ENCODE results near the gene C6orf89.

C6orf89 gene

DNA sequence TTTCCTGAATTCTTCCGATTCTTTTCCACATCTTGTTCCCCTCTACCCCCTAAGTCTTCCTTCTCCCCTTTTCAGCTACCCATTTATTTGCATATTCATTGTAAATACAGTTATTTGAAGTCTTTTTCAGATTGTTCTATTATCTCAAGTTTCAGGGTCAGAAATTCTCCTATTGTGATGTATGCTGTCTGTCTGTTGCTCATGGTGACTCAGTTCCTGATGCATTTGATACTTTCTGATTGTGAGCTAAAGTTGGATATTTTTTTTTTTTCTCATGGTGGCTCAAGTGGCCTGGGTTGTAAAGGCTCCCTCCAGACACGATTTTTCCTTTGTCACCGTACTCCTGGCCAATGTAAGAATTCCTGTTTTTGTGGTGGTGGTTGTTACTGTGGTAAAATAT, 63.9 kb downstream of the C6orf89 start:
- no peak for DNase-seq

DNA sequence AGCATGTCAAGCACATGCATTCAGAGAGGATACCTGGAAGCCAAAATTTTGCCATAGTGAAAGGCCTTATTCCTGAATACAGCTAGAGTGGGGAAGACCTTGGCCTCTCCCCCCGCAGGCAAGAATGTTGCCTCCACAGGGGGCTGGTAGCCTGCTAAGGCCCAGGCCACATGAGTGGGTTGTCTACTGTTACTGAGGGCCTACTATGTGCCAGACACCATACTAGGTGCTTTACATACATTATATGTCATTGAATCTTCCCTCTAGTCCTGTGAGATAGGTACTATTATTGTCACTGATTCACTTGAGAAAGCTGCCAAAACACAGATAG, 68.1 kb downstream of the C6orf89 start:
- DNase-seq, result no peak

DNA sequence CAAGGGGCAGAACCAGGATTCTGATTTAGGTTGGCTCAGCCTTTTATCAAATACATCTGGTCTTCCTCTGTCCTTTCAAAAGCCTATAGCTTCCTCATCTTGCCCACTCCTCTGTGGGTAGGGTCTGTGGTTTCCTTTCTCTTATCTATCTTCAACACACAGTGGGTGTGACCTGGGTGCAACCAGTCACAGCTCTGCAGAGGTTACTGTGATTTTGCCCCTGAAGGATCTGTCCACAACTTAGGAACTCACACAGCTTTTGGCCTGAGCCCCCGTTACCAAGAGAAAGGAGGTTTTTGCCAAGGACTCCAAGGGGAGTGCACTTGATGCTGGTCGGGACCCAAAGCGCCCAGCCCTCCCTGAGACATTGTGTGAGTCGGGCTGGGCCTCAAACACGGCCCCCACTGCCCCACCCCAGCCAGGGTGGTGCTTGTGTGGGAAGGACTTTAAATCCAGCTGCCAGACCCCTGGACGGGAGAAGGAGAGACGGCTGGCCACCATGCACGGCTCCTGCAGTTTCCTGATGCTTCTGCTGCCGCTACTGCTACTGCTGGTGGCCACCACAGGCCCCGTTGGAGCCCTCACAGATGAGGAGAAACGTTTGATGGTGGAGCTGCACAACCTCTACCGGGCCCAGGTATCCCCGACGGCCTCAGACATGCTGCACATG, 68.6 kb downstream of the C6orf89 start, which contains the start of gene PI16:
Gene PI16, plus strand, starts transcription at position 477 of the 670 bp plus-strand sequence. Its CDS starts 23 bp downstream, at position 500.
- DNase-seq, result no peak

DNA sequence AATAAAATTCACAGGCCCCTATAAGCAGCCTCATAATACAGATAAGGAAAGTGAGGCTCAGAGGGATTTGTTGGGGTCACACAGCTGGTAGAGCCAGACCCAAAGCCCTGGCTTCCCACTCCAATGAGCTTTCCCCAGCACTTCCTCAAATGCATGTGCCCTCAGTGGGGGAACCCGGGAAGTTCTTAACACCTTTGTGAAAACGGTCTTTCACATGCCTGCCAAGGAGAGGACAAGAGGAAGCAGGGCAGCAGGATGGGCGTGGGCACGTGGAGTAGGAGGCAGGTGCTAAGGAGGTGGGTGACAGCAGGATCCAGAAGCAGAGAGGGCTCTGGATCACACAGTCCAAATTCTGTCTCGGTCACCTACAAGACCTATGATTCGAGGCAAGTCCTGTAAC, 69.4 kb downstream of the C6orf89 start:
- DNase-seq, result no peak

DNA sequence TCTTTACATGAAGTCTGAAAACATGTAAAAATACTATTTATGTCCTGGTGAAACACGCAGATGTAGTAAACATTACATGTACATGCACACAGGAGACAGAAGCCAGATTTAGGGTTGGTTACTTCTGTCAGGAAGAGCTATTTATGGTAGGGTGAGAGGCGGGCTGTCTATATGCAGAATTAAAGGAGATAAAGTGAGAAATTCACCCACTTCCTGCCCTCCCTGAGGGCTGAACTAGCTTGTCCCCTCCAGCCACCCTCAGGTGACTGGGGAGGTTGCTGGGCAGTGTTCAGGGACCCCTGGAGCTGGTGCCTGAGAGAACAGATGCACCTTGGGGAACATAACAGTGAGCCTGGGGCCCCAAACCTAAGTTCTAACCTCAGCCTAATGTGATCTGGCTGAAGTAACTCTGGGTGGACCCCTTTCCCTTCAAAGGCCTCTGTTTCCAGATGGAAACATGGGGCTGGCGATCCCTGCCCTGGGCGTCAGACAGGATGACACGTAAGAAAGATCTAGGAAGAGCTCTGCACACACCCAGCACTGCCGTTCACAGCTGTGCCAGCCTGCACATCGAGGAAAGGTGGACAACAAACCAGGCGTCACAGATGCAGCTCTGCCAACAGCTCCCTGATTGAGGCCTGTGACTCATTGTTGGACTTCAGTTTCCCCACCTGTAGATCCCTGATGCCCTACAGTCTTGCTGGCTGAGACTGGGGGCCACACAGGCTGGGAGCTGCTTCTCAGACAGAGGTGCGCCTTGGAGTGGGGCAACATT, 70.1 kb downstream of the C6orf89 start:
- no peak for DNase-seq

DNA sequence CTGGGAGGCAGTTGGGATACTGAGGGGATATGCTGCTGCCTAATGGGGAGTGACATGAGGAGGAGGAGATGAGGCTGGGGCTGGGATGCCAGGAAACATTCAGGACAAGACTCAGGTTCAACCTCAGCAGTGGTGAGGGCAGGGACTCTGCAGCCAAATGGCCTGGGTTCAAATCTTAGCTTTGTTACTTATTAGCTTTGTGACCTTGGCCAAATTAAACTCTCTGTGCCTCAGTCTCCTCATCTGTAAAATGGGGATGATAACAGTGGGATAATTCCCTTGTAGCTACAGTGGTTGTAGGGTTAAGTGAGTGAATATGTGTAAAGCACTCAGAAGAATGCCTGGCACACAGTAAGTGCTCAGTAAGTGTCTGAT, 70.7 kb downstream of the C6orf89 start:
- DNase-seq, result no peak

DNA sequence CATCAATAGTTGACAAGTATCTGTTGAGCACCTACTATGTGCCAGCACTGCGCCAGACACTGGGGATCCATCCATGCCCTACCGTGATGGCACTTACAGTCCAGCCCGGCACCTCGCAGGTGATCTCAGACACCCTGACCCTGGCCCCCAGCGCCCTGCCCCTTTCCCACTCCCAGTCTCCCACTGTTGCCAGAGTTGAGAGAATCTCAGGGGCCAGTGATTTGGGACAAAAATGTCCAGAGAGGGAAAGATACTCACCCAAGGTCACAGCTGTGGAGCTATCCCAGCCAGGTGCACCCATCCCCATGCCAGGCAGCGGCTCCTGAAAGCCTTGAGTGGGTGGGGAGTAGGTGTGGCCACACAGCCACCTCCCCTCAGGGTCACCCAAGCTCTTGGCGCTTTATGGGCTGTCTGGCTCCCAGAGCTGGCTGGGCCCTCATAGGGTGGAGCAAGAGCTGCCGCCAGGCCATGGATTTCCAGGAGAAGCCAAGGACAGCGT, 72.1 kb downstream of the C6orf89 start:
- DNase-seq, result no peak

DNA sequence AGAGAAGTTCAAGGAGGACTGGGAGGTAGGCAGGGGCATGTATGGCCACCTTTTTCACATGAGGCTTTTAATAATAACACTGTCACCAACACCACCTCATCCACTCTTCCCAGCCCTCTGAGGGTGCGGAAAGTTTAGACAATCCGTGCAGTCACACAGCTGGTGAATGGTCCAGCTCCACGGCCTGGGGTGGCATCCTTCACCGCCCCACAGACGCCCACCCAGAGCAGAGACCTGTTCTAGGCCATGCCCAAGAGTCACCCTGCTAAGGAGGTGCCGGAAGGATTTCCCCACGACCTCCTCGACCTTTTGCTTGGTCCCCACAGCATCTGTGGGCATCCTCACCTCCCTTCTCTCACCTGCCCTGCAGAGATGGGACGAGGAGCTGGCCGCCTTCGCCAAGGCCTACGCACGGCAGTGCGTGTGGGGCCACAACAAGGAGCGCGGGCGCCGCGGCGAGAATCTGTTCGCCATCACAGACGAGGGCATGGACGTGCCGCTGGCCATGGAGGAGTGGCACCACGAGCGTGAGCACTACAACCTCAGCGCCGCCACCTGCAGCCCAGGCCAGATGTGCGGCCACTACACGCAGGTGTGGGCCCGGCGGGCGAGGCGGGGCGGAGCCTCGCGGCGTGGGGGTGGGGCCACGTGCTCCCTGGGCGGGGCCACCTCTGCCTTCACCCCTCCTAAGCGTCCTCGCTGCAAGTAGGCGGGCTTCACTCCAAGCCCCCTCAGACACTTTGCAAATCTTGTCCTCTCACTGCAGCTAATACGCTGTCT, 73.2 kb downstream of the C6orf89 start:
- no peak for DNase-seq

DNA sequence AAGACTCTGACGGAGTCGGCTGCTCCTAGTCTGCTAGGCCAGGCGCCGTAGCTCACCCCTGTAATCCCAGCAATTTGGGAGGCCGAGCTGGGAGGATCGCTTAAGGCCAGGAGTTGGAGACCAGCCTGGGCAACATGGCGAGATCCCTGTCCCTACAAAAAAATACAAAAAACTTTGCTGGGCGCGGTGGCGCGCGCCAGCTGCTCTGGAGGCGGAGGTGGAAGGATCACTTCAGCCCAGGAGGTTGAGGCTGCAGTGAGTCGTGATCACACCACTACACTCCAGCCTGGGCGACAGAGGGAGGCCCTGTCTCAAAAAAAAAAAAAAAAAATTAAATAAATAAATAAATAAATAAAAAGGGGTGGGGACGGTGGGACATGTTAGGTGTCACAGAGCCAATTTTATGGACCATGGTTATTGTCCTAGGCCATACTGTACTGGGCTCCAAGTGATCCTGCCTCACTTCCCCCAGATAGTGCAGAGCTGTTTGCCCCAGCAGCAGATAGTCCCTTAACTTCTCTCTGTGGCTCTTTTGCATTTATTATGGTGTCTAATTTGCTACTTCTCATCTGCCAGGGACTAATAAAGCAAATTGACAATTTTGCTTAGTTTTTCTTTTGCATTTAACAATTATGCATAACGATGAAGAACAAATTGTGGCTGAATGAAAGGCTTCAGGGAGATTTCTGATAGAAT, 74.0 kb downstream of the C6orf89 start:
- DNase-seq, result no peak

DNA sequence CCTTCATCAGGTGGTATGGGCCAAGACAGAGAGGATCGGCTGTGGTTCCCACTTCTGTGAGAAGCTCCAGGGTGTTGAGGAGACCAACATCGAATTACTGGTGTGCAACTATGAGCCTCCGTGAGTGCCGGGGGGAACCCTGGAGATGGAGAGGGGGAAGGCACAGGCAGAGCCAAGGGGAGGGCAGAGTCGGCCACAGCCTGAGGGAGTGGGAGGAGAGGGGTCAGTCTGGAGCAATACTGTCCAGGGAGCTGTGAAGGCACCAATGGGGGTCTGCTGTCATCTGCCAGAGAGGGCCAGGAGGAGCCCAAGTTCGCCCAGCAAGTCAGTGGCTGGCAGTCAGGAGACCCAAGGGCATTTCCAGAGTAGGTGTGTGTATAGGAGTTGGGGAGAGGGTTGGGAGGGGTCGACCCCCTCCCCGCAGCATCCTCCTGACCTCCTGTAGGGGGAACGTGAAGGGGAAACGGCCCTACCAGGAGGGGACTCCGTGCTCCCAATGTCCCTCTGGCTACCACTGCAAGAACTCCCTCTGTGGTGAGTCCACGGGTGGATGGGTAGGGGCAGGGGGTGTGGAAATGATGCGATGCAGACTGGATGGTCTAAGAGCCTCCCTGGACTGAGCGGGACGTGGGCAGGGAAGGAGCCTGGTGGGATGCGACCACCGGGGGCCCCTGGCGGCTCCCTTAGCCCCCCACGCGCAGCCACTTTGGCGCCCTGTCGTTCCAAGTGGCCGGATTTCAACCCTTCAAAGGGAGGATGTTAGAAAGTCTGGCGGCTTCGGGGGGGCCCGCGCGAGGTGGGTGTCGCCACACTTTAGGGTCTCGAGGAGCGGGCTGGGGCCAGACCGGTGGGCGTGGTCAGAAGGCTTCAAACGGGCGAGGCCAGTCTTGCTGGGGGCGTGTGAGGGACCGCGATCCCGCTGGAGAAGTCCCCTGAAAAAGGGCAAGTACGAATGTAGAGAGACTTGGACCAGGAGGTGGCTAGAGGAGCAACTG, 76.0 kb downstream of the C6orf89 start:
- no peak for DNase-seq

DNA sequence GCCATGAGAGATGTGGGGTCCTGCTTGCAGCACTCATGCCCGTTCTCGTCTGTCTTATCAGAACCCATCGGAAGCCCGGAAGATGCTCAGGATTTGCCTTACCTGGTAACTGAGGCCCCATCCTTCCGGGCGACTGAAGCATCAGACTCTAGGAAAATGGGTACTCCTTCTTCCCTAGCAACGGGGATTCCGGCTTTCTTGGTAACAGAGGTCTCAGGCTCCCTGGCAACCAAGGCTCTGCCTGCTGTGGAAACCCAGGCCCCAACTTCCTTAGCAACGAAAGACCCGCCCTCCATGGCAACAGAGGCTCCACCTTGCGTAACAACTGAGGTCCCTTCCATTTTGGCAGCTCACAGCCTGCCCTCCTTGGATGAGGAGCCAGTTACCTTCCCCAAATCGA, 77.1 kb downstream of the C6orf89 start:
- DNase-seq, result peak; percentile 65

DNA sequence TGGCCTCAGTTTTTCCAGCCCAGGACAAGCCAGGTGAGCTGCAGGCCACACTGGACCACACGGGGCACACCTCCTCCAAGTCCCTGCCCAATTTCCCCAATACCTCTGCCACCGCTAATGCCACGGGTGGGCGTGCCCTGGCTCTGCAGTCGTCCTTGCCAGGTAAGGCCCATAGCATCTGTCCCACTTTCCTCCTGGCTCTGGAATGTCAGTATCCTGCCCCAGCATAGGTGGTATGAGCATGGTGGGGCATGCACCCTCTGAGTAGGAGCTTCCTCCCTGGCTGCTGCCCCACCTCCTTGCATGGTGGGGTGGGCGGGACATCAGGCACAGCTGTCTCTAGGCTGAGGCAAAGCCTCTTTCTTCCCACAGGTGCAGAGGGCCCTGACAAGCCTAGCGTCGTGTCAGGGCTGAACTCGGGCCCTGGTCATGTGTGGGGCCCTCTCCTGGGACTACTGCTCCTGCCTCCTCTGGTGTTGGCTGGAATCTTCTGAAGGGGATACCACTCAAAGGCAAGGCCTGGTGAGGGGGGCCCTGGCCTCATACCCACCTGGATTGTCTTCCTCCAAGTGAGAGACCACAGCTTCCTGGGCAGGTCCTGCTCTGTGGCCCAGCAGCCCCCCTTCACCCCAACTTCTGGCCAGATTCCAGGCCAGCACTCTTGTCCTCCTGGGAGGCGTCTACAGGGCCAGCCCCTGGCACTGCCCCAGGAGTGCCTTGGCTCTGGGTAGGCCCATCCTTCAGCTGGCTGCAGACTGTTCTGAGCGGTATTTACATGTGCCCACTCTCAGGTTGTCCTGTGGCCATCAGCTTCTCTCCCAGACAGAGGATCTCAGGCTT, 77.9 kb downstream of the C6orf89 start:
- no peak for DNase-seq

DNA sequence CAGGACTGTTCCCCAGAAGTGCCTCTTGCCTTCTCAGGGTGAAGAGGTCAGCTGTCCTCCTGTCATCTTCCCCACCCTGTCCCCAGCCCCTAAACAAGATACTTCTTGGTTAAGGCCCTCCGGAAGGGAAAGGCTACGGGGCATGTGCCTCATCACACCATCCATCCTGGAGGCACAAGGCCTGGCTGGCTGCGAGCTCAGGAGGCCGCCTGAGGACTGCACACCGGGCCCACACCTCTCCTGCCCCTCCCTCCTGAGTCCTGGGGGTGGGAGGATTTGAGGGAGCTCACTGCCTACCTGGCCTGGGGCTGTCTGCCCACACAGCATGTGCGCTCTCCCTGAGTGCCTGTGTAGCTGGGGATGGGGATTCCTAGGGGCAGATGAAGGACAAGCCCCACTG, 78.6 kb downstream of the C6orf89 start:
- DNase-seq, result no peak

DNA sequence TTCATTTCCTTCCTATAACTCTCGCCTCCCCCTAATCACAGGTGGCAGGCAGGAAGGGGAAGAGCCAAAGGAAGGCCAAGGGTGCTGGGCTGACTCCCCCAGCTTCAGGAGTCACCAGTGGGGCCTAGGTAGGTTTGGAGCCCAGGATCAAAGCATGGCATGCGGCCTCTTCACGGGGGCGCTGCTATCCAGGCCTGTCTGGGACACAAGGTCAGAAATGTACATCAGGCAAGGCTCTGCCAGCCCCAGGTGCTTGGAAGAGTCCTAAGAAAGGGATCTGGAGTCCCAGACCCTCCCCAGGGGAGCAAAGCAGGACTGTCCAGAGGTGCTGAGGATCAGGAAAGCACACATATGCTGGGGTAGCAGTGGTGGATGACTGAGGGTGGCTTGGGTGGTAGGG, 79.2 kb downstream of the C6orf89 start:
- DNase-seq, result no peak

DNA sequence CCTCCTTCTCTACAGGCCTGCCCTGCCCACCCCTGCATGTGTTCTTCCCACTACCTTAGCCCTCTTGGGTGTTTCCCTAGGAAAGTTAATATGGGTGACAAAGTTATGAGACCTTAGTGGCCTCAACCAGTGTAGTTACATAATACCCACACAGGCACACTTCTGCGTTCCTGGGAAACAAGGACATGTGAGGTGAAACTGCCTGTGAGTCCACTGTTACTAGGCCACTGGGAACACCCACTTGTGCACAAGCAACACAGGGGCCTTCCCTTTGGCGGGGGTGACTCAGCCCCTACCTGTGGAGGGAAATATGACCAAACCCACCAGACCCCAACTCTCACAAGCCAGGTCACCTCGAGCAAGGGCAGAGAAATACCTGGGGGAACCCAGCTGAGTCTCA, 81.5 kb downstream of the C6orf89 start:
- DNase-seq, result no peak

DNA sequence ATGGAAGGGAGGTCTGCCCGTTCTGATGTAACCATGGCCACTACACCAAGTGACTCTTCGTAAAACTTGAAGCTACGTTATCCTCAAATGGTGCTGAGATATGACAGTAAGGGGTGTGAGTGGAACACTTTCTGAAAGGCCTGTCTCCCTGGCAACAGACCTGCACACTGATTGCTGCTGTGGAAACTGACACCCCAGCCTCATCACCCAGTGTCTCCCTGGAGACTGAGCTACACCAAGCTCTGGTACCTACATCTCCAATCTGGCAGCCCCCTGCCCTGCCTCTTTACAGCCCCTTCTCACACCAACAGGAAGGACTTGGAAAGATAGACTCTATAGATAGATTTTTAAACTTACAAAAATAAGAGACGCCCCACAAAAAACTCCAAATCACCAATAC, 82.0 kb downstream of the C6orf89 start:
- no peak for DNase-seq

DNA sequence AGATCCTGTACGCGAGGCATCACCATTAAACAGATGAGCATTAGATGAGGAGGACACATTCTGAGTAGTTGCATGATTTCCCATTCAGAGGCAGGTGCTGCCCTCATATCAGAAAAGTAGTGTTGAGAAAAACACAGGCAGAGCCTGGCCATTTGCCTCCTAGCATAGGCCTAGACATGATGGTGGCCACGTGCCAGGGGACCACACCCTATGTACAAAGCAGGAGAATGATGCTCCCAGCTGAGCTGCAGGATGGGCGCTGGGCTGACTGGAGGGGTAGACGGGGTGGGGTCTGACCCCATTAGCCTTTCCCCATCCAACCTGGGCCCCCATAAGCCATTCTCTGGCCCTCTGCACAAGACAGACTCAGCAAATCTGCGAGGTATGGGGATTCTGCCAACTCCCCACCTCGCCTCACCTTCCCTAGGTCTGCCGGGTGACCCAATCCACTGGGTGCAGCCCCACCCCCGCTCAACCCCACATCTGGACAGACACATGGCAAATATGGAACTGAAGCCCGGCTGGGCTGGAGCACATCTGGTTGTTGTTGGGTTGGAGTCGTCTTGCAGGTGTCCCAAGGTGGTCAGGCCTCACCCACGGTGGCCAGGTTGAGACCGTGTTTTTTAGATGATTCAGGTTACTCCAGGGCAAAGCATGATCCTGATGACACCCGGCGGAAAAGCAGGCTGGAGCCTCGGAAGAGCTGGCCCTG, 82.7 kb downstream of the C6orf89 start:
- no peak for DNase-seq

DNA sequence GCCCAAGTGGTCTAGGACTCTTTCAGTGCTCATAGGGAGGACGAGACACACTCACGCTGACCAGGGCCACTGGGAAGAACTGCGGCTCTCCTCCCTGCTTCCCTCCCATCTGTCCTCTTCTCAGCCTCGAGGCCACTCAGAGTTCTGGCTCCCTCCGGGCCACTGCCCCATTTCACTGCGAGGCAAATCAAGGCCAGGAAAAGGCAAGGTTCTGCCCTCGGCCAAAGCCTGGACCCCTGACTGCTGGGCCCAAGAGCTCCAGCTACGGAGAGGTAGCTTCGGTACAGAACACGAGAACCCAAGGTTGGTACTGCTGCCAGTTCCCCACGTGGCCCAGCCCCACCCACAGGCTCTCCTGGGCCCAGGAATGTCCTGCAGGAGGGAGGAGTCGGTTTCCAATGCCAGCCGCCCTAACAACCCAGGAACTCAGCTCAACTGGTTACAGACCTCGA, 83.5 kb downstream of the C6orf89 start:
- DNase-seq, result no peak

DNA sequence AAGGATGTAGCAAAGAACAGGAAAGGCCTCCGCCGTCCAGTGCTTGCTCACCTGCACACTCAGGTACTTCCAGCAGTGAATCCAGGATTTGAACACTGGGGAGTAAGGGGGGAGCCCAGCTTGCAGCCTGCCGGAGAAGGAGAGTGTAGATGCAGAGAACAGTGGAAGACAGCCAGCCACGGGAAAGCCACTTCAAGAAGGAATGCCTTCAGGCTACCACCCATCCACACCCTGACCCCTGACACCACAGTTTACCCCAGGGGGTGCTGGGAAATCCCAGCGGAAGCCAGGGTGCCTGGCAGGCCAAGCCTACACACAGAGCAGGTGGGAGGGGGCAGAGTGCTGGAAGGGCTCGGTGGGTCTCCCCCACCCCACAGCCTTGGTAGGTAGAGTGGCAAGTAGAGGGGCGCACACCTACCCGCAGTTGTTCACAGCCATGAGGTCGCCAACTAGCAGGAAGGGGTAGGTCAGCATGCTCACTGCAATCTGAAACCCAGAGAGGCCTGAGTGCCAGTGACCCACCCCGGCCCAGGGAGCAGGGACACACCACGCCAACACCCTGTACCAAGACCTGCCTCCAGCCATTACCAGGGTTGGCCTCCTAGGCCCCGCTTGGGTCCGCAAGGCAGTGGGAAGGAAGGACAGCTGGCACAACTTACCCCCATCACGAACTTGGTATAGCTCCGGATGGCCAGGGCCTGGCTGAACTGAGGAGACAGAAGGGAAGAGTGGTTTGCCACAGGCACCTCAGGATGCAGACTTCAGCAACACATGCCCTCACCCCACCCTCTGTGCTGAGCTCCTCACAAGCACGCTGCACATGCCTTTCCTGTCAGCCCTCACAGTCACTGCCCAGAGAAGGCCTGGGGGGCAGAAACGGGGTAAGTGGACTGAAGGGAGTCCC, 84.5 kb downstream of the C6orf89 start:
- no peak for DNase-seq

Data from stimulated activated CD4-positive, alpha-beta T cell treated with anti-CD3 and anti-CD28 coated beads, Interleukin-12 subunit alpha, Interleukin-12 subunit beta, amount 100 ng/mL, for 4 hours (primary cell).